HepG2 (cell line): Measurements from ENCODE around the gene LRRC73.

Experiments
- ZNF232 ChIP-seq: sonication (generic); formaldehyde crosslinking; IDR thresholded peaks from 2 replicates; pipeline ENCODE4 v1.4.0; 2020; ENCODE audit warnings: missing genetic modification reagents, borderline replicate concordance
- ZNF616 ChIP-seq: sonication (generic); formaldehyde crosslinking; IDR thresholded peaks from 2 replicates; pipeline ENCODE4 v1.5.0; 2020; ENCODE audit warnings: low read depth, mild to moderate bottlenecking, missing genetic modification reagents

DNA sequence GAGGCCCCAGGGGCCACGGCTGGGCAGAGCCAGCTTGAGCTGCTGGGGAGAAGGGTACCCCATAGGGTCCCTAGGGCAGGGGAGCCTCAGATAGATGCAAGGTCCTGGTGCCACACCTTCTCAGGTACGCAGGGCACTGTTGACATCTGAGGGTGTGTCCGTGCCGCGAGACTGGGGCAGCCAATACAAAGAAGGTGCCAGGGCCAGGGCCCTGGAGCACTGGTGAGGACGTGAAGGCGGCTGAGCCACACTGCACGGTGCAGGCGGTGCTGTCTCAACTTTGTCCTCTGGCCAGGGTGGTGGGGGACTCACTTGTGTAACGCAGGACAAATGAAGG lies 649 bp upstream of the LRRC73 start:
- TF ChIP-seq ZNF616 (CRISPR knock-in tag) (no peak), ZNF232 (CRISPR knock-in tag) (no peak)
